ENCODE data around the gene MCOLN1. TPM values are rescaled to one million over a fixed set of nuclear protein-coding genes. Genes with fewer than 3 reads are reported as not detected.

The MCOLN1 gene
- total and polyA plus RNA-seq, 2 of the 8 experiments (the other 6 are each of a cell fraction or from before 2014, with no cell fraction given) = 19.1 to 40.0 TPM

DNA sequence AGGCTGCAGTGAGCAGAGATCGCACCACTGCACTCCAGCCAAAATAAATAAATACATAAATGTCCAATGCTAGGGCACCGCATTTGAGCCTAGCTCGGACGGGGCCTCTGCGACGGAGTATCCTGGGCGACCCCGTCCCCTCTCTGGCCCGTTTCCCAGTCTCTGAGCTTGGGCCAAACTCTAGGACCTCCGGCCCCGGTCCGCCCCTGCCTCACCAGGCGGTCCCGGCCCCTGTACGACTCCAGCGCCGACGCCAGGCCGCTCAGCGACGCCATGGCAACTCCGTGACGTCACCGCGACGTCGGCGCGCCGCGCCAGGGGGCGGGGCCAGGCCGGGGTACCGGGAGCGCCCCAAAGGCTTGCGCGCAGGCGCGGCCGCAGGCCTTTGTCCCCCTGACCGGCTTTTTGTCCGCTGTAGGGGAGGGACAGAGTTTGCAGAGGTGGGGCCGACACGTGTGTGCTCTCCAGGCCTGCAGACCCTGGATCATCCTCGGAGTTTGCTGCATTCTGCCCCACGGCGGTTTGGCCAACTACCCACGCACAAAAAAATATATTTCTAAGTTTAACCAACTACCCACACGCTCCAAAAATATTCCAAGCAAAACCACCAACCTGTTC lies 33.6 kb upstream of the MCOLN1 start, which contains the start of gene PEX11G (continued):
- TF ChIP-seq TAF7 (optimal IDR thresholded peaks at IDR 0.05; ENCODE audit: borderline replicate concordance, low read depth, low read length) (no peak), EZH2 (IDR thresholded peaks at IDR 0.05; ENCODE audit: low read depth, low read length, severe bottlenecking) (no peak), YY1 (IDR thresholded peaks at IDR 0.05; ENCODE audit: low read depth, low read length) (peak; percentile 66; the same call in 1 of the 2 replicates), RBBP5 (IDR thresholded peaks at IDR 0.05; ENCODE audit: borderline replicate concordance, low read depth, low read length) (no peak), FOSL1 (IDR thresholded peaks at IDR 0.05; ENCODE audit: insufficient read depth, low read depth, low read length) (no peak), CTBP2 (IDR thresholded peaks at IDR 0.05; ENCODE audit: borderline replicate concordance, insufficient read depth, insufficient read length, low read length) (no peak), CREB1 (IDR thresholded peaks at IDR 0.05) (peak; percentile 98), BCL11A (IDR thresholded peaks at IDR 0.05; ENCODE audit: low read depth in 2 of 2, low read length in 2 of 2) (no peak), SP1 (IDR thresholded peaks at IDR 0.05; ENCODE audit: low read depth, low read length) (peak; percentile 64; the same call in 1 of the 2 replicates), KDM4A (IDR thresholded peaks at IDR 0.05; ENCODE audit: low read depth, low read length, severe bottlenecking) (peak; percentile 25), TEAD4 (IDR thresholded peaks at IDR 0.05; ENCODE audit: low read depth, low read length) (no peak), CTCF (IDR thresholded peaks at IDR 0.05; ENCODE audit: control extremely low read depth in 1 of 3, insufficient read depth in 1 of 3, low read depth in 1 of 3, low read length in 3 of 3) (no peak), TAF1 (IDR thresholded peaks at IDR 0.05; ENCODE audit: low read depth, low read length) (peak; percentile 75), SP4 (IDR thresholded peaks at IDR 0.05; ENCODE audit: low read length) (peak; percentile 38; the same call in 1 of the 2 replicates), PHF8 (conservative IDR thresholded peaks at IDR 0.05; ENCODE audit: low read depth, low read length) (peak; percentile 67)
- TF ChIP-seq, protein P1, sequence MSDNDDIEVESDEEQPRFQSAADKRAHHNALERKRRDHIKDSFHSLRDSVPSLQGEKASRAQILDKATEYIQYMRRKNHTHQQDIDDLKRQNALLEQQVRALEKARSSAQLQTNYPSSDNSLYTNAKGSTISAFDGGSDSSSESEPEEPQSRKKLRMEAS (IDR thresholded peaks at IDR 0.05) = peak; percentile 95
